Muscle layer of duodenum (tissue), 2 donors: Measurements from ENCODE around the gene SAXO1.

ENCODE experiments used
- H3K27ac ChIP-seq: one replicate; pipeline ENCODE4 v1.7.0; 2013; ENCODE audit warnings: mild to moderate bottlenecking, low read length
- H3K27me3 ChIP-seq: one replicate; pipeline ENCODE4 v1.7.0; 2013; ENCODE audit warnings: low read depth, mild to moderate bottlenecking, control low read depth, low read length
- H3K36me3 ChIP-seq, 2 donors: one replicate each; pipeline ENCODE4 v1.7.0; 2013; ENCODE audit warnings: low read length in 2 of 2, control low read depth in 1 of 2, mild to moderate bottlenecking in 1 of 2; ENCODE audit not compliant: insufficient read depth in 2 of 2, control insufficient read depth in 1 of 2
- H3K4me1 ChIP-seq, 2 donors: one replicate each; pipeline ENCODE4 v1.7.0; 2013; ENCODE audit warnings: low read length in 2 of 2, mild to moderate bottlenecking in 2 of 2, control low read depth in 1 of 2, moderate library complexity in 1 of 2; ENCODE audit not compliant: insufficient read depth in 2 of 2, control insufficient read depth in 1 of 2
- H3K4me3 ChIP-seq, 2 donors: one replicate each; pipeline ENCODE4 v1.7.0; 2013; ENCODE audit warnings: low read length in 2 of 2, low read depth in 1 of 2, mild to moderate bottlenecking in 1 of 2
- H3K9me3 ChIP-seq, 2 donors: one replicate each; pipeline ENCODE4 v1.7.0; 2013; ENCODE audit warnings: low read length in 2 of 2, control low read depth in 1 of 2, mild to moderate bottlenecking in 1 of 2; ENCODE audit not compliant: control insufficient read depth in 1 of 2
- donor health status: healthy.

The SAXO1 gene

DNA sequence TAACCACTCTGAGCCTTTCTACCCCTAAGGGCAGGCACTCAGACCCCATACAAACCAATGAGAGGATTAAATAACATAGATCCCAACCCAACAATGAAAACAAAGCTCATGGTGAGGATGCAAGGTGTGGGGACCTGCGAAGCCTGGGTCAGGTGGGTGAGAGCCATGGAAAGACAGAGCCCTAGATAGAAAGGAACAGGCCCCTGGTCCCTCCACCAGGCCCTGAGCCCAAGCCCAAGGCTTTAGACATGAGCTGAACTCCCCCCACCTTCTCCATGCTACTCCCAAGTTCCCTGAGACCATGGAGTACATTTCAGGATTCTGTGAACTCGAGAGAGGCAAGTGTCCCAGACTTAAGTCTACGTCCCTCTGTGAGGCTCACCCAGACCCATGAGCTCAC is 106.5 kb downstream of the SAXO1 start:
- Histone ChIP-seq H3K27me3 (no peaks in the 10 kb centered on the region), H3K4me3 (no peak overlapping the region), H3K36me3 (no peaks in the 10 kb centered on the region), H3K4me1 (peaks cover 0 to 6% of the 10 kb centered on the region in 2 donors), H3K27ac (no peak overlapping the region), H3K9me3 (no peaks in the 10 kb centered on the region)

DNA sequence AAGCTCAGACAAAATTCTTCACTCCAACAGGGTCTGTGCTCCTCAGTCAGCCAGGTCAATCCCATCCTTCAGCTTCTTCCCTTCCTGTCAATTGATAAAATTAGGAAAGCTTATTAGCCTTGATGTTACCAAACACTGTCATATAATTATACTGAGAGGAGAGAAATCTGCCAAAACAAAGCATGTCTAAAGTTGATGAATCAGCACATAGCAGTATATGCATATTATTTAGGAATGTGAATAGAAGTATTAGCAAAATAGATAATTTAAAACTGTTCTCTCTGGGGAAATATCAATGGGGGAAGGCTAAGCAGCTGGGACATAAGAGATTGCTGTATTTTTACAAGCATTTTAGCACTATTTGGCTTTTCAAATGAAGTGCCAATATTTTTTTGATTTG is 107.1 kb downstream of the SAXO1 start:
- no peaks in the 10 kb centered on the region for H3K9me3 ChIP-seq
- H3K4me1 ChIP-seq = peaks cover 0 to 6% of the 10 kb centered on the region in 2 donors
- no peak overlapping the region for H3K4me3 ChIP-seq
- H3K27ac ChIP-seq = no peak overlapping the region
- H3K36me3 ChIP-seq = no peaks in the 10 kb centered on the region
- no peaks in the 10 kb centered on the region for H3K27me3 ChIP-seq

DNA sequence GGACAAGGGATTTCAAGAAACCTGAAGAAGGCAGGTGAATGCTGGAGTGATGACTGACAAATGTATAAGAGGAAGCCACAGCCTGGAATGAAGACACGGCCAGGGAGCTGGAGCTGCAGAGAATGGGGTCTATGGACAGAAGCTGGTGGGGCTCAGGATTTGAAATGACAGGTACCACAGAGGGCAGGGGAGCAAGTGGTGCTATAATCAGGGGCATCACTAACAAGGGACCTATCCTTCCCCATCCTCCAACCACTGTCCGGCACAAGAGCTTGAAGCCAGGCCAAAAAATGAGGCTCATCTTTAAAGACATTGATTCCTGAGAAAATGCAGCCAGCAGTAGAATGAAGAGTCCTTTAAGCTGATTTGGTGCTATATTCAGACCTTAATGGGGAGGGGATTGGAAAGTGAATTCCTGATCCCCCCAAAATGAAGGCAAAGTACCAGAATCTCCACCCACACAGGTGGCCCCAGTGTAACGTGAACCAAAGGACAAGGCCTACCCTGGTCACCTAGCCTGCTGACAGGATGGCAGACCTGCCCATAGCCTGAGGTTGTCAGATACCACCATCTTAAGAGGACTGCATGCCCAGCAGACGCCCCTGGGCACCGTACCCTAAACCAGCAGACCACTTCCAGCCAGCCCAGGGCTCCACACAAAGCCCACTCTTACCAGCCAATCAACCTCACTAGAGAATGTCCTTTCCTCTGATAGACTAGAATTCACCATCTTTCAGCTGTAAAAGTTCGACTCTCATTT is 109.2 kb downstream of the SAXO1 start:
- H3K27me3 ChIP-seq = no peaks in the 10 kb centered on the region
- H3K4me1 ChIP-seq = peaks cover 0 to 10% of the 10 kb centered on the region in 2 donors
- H3K36me3 ChIP-seq = no peaks in the 10 kb centered on the region
- H3K4me3 ChIP-seq = no peak overlapping the region
- H3K9me3 ChIP-seq = no peaks in the 10 kb centered on the region
- H3K27ac ChIP-seq = no peak overlapping the region

DNA sequence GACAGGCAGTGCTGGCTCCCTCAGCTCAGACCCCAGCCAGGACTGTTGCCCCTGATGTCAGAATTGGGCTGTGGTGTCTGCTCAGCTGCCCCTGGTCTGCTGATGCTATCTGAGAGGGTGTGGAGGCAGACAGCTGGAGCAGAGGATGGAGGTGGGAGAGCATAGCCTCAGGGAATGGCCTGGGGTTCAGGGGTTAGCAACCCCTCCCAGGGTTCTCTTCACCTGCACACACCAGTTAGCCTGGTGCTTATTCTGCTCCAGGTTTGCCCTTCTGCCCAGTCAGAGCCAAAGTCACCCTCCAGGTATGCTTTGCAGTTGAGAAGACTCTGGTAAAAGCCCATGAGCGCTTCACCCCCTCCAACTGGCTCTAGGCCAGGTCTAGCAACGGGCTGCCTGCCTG is 109.8 kb downstream of the SAXO1 start:
- Histone ChIP-seq H3K4me3 (no peak overlapping the region), H3K27me3 (no peaks in the 10 kb centered on the region), H3K4me1 (peaks cover 0 to 10% of the 10 kb centered on the region in 2 donors), H3K27ac (no peak overlapping the region), H3K9me3 (no peaks in the 10 kb centered on the region), H3K36me3 (no peaks in the 10 kb centered on the region)

DNA sequence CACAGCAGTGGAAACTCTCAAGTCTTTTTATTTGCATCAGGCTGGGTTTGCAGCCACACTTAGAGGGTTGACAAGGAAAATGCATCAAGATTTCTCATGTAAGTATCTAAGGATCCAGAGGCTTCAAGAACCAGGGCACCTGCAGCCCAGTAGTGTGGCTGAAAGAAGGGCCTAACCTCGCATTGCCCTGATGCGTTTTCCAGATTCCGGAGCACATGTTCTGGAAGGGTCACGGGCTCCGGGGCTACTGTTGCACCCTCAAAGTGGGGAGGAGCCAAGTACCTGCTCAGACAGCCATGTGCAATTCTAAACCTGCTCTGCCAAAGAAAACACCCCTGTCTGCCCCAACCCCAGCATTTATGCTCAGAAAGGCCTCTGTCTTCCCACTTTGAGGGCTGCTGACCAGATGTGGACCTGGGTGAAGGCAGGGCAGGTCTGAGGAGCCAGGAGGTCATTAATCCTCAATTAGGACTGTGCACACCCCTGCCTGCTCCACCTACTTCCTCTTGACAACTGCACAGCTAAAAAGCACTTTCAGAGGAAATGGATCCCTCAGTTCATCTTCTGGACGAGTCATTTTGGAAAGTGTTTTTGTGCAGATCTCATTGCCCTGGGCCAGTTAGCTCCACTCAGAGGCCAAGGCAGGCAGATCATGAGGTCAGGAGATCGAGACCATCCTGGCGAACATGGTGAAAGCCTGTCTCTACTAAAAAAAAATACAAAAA is 110.7 kb downstream of the SAXO1 start:
- no peaks in the 10 kb centered on the region for H3K9me3 ChIP-seq

DNA sequence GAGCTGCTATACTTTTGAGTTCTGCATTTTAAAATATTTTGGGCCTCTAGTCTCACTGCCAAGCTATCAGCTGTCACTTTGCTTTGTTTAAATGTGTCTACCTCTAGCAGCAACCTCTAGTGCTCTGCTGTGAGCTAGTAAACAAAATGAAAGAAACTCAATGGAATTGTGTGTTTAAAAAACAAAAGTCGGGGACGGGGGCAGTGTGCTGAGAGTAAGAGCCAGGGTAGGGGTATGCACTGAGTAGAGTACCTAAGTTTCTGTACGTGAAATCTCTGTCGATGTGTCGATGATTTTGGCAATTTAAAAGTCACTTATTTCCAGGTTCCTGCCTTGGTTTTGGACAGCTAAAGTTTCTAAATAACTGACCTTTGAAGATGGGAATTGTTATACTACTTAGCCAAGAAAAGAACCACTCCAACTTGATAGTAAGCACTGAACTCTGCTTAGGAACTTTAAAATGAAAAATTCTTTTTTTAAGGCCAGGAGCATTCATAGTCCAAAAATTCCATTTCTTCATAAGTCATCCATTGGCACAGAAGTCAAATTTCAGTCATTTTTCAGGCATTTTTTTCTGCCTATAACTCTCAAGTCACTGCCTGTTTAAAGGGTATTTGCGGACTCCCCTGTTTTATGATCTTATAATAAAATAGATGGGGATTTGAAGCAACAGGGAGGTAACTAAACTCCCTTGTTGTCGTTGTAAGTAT is 111.5 kb downstream of the SAXO1 start:
- no peaks in the 10 kb centered on the region for H3K27me3 ChIP-seq
- H3K27ac ChIP-seq = no peak overlapping the region
- H3K4me1 ChIP-seq = peaks cover 0 to 10% of the 10 kb centered on the region in 2 donors
- no peak overlapping the region for H3K4me3 ChIP-seq
- H3K9me3 ChIP-seq = no peaks in the 10 kb centered on the region
- H3K36me3 ChIP-seq = no peaks in the 10 kb centered on the region

More for the DNA sequence above, 110.7 kb downstream of the SAXO1 start:
- Histone ChIP-seq H3K4me3 (no peak overlapping the region), H3K27me3 (no peaks in the 10 kb centered on the region), H3K4me1 (peaks cover 0 to 10% of the 10 kb centered on the region in 2 donors), H3K27ac (no peak overlapping the region), H3K36me3 (no peaks in the 10 kb centered on the region)

DNA sequence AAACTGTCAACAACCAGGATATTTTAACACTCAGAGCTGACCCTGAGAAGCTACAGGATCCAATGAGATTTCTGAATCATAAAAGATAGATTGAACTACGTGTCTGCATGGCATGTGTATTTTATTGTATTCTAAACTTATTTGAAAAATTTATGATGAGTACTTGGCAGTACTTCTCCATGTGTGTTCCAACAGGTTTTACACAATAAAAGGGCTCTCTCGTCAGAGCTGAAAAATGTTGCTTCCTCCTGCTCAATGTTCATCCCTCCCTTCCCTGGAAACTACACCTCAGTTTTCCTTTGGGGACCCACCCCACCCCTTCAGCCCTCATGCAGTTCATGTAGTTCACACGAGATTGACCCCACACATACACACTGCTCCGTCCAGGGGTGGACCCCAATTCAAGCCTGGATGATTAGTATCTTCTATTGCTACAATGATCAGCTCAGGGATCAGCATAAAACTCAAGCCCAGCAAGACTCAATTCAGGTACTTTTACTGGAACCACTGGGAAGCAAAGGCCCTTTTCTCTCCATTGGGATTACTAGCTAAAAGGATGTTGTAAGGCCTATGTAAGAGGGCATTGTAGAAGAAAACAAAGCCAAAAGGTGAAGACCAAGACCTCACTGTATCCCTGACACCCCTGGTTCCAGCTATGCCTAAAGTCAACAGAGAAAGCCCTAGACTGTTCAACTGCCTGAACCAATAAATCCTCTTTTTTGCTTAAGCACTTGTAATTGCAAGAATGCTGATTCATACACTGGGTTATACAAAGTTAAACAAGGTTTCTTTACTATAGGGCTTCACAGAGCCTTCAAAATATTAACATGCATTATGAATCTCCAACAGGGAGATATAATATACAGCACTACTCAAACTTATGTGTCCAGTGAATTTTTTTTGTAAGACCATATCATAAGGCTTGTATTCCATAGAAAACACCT is 112.6 kb downstream of the SAXO1 start:
- no peaks in the 10 kb centered on the region for H3K36me3 ChIP-seq
- peaks cover 0 to 10% of the 10 kb centered on the region in 2 donors for H3K4me1 ChIP-seq
- no peak overlapping the region for H3K27ac ChIP-seq
- H3K4me3 ChIP-seq = no peak overlapping the region
- H3K27me3 ChIP-seq = no peaks in the 10 kb centered on the region
- no peaks in the 10 kb centered on the region for H3K9me3 ChIP-seq

DNA sequence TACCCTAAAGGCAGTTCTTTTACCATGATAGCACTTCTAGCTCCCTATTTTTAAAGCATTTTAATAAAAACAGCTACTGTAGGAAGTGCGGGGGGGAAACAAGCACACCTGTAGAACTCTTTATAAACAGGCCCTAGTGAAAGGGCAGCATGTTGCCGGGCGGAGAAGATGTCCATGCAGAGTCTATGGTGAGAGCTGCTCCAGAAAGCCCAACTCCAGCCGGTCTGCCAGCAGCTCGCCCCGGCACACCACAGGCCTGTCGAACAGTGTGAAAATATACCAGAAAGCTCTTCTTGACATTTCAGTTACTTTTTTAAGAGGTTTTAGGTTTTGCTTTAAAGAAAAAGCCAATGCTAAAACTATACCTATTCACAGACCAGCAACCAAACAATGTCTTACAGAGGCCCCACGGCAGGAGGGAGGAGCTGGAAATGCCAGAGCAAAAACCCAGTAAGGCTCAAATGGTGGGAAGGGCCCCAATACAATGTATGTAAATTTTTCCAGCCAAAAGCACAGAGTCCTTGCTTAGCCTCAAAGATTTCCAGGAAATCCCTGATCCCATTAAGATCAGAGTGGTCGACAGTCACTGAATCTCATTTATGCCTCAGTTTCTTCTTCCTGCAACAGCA is 121.2 kb downstream of the SAXO1 start:
- H3K4me3 ChIP-seq = no peak overlapping the region
- peaks cover 0 to 3% of the 10 kb centered on the region in 2 donors for H3K4me1 ChIP-seq
- peaks cover 0 to 12% of the 10 kb centered on the region in 2 donors for H3K36me3 ChIP-seq
- no peaks in the 10 kb centered on the region for H3K9me3 ChIP-seq
- H3K27ac ChIP-seq = no peak overlapping the region
- H3K27me3 ChIP-seq = no peaks in the 10 kb centered on the region

DNA sequence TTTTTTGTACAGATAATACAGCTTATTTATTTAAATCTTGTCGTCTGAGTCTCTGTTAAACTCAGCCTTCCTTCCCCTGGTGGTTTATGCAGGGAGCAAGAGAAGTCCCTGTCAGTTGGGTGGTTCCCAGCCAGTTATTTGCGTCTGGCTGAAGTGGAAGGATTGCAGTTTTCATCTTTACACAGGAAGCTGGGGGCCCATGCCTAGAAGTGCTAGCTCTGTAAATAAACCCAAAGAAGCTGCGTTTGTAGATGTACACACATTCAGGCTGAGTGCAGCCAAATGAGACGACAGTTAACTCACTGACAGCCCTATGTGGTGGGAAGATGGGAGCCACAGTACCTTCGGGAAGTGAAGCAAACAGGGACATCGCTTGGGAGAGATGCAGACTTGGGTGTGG is 122.1 kb downstream of the SAXO1 start:
- no peak overlapping the region for H3K27ac ChIP-seq
- no peak overlapping the region for H3K4me3 ChIP-seq
- no peaks in the 10 kb centered on the region for H3K27me3 ChIP-seq
- H3K9me3 ChIP-seq = no peaks in the 10 kb centered on the region
- H3K36me3 ChIP-seq = peaks cover 0 to 21% of the 10 kb centered on the region in 2 donors
- peaks cover 0 to 3% of the 10 kb centered on the region in 2 donors for H3K4me1 ChIP-seq

DNA sequence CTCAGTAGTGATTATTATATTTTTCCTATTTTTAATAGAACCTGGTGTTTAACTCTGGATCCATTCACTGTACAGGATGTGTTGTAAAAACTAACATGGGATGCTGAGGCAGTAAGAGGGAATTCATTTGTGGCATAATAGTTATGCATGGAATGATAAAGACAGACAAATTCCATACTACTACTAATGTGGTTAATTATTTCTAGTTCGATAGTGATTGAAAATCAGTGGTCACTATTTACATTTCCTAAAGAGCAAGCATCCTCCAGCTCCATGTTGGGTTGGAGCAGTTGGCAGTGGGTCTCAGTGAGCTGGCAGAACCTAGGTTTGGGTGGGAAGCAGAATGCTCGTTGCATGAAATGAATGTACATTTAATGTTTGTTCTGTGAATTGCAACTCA is 122.6 kb downstream of the SAXO1 start:
- Histone ChIP-seq H3K36me3 (peaks cover 0 to 25% of the 10 kb centered on the region in 2 donors), H3K4me1 (peaks cover 0 to 3% of the 10 kb centered on the region in 2 donors), H3K27me3 (no peaks in the 10 kb centered on the region), H3K9me3 (no peaks in the 10 kb centered on the region), H3K27ac (no peak overlapping the region), H3K4me3 (no peak overlapping the region)
